ENCODE results near the gene NINJ1. TPM values are rescaled to one million over a fixed set of nuclear protein-coding genes. Genes with fewer than 3 reads are reported as not detected.

NINJ1 gene
- total and polyA plus RNA-seq, 2 of the 13 experiments (the other 11 are each of a cell fraction or from before 2014, with no cell fraction given), result 81.2 to 92.1 TPM

- TF ChIP-seq ASH2L (IDR thresholded peaks at IDR 0.05; ENCODE audit: insufficient read length, low read depth, low read length), result no peak
- no peak for TF ChIP-seq SMARCC2 (IDR thresholded peaks at IDR 0.05)
- TF ChIP-seq PCBP2 (optimal IDR thresholded peaks at IDR 0.05; ENCODE audit: low read depth, low read length, poor library complexity, severe bottlenecking), result no peak
- 0 out of 2 replicates have a peak, but pooled peaks have one; percentile 17 for TF ChIP-seq HMG20B (CRISPR knock-in tag; conservative IDR thresholded peaks at IDR 0.05)
- TF ChIP-seq ZBTB21 (CRISPR knock-in tag; IDR thresholded peaks at IDR 0.05), result 0 out of 2 replicates have a peak, but pooled peaks have one; percentile 31
- TF ChIP-seq REXO4 (CRISPR knock-in tag; IDR thresholded peaks at IDR 0.05; ENCODE audit: borderline replicate concordance), result no peak
- TF ChIP-seq DPF2 (CRISPR knock-in tag; IDR thresholded peaks at IDR 0.05; ENCODE audit: borderline replicate concordance, low read depth), result peak; percentile 68; the same call in 1 of the 2 replicates
- TF ChIP-seq ZNF234 (CRISPR knock-in tag; conservative IDR thresholded peaks at IDR 0.05), result 0 out of 2 replicates have a peak, but pooled peaks have one; percentile 46
- no peak for TF ChIP-seq GPN1 (CRISPR knock-in tag; IDR thresholded peaks at IDR 0.05; ENCODE audit: borderline replicate concordance)
- TF ChIP-seq ZSCAN12 (CRISPR knock-in tag; IDR thresholded peaks at IDR 0.05), result no peak
- TF ChIP-seq ZNF10 (CRISPR knock-in tag; IDR thresholded peaks at IDR 0.05; ENCODE audit: borderline replicate concordance, low read depth), result no peak
- no peak for TF ChIP-seq TBP (CRISPR knock-in tag; IDR thresholded peaks at IDR 0.05)
- TF ChIP-seq ATAD3A (CRISPR knock-in tag; IDR thresholded peaks at IDR 0.05), result no peak
- TF ChIP-seq EP300 (IDR thresholded peaks at IDR 0.05; ENCODE audit: low read depth in 2 of 2, low read length in 2 of 2), result peak; percentile 31 to 61; a peak in 3 of 4 replicates
- TF ChIP-seq EP300 (CRISPR knock-in tag; IDR thresholded peaks at IDR 0.05; ENCODE audit: borderline replicate concordance), result peak; percentile 76; the same call in 1 of the 2 replicates
- peak; percentile 59; the same call in 1 of the 2 replicates for TF ChIP-seq ZNF710 (CRISPR knock-in tag; IDR thresholded peaks at IDR 0.05; ENCODE audit: borderline replicate concordance)
- no peak; the same call in 1 of the 2 replicates for TF ChIP-seq ZNF460 (CRISPR knock-in tag; IDR thresholded peaks at IDR 0.05; ENCODE audit: borderline replicate concordance)
- peak; percentile 80 for TF ChIP-seq DMAP1 (CRISPR knock-in tag; IDR thresholded peaks at IDR 0.05)
- peak; percentile 67 for TF ChIP-seq KDM6A (CRISPR knock-in tag; IDR thresholded peaks at IDR 0.05; ENCODE audit: low read depth)
- TF ChIP-seq SMYD3 (CRISPR knock-in tag; IDR thresholded peaks at IDR 0.05), result no peak; the same call in 1 of the 2 replicates
- TF ChIP-seq RARG (CRISPR knock-in tag; IDR thresholded peaks at IDR 0.05; ENCODE audit: low read depth), result no peak
- TF ChIP-seq SIN3A (IDR thresholded peaks at IDR 0.05; ENCODE audit: borderline replicate concordance, low read depth, low read length), result no peak
- TF ChIP-seq PPARG (CRISPR knock-in tag; conservative IDR thresholded peaks at IDR 0.05), result peak; percentile 64
- TF ChIP-seq GMEB1 (CRISPR knock-in tag; IDR thresholded peaks at IDR 0.05; ENCODE audit: borderline replicate concordance), result 0 out of 2 replicates have a peak, but pooled peaks have one; percentile 17
- TF ChIP-seq DR1 (CRISPR knock-in tag; IDR thresholded peaks at IDR 0.05), result no peak; the same call in 1 of the 2 replicates
- TF ChIP-seq NR2F6 (IDR thresholded peaks at IDR 0.05), result peak; percentile 92
- peak; percentile 97 for TF ChIP-seq NR2F6 (CRISPR knock-in tag; IDR thresholded peaks at IDR 0.05)
- TF ChIP-seq TCF12 (IDR thresholded peaks at IDR 0.05), result no peak
- no peak for TF ChIP-seq TCF12 (CRISPR knock-in tag; IDR thresholded peaks at IDR 0.05)
Measured at GRCh38 chr9:93112116-93112863, 21.8 kb downstream of the NINJ1 start (continued).
